H1 (cell line): ENCODE results near the gene CELF5. TPM values are rescaled to one million over a fixed set of nuclear protein-coding genes. Genes with fewer than 3 reads are reported as not detected.

Experiments
- CTCF ChIA-PET: fragments of 300-600 bp; sonication (Branson Sonifier 250); formaldehyde crosslinking; loops from one replicate; lab custom pipeline; 2021; ENCODE audit not compliant: partially characterized antibody; lab: Charles Lee
- POLR2A ChIA-PET: fragments of 300-600 bp; sonication (Branson Sonifier 250); formaldehyde crosslinking; loops from one replicate; lab custom pipeline; 2021; ENCODE audit warnings: inconsistent platforms; ENCODE audit not compliant: partially characterized antibody; lab: Charles Lee
- DNase-seq, 2 experiments: peaks; one replicate each; pipeline versions ENCODE4 v3.0.0 to v3.0.0-alpha.2; 2010 to 2022; ENCODE audit warnings: low spot score in 2 of 2, low read depth in 1 of 2, mixed read lengths in 1 of 2
- FAIRE-seq: peaks from 2 replicates; lab custom pipeline; 2011; peaks lifted over from hg19 to GRCh38; lab: Jason Lieb, UNC
- H2AFZ ChIP-seq: 2 replicates; pipeline ENCODE4 v1.8.1; 2012; ENCODE audit warnings: low read length, inconsistent platforms
- H2AK5ac ChIP-seq: 2 replicates; pipeline ENCODE4 v1.6.1; 2013; ENCODE audit warnings: low read depth, low read length
- H2BK120ac ChIP-seq: replicated peaks from 2 replicates; pipeline ENCODE3; 2013; ENCODE audit warnings: low read depth, low read length, inconsistent platforms
- H2BK12ac ChIP-seq: 2 replicates; pipeline ENCODE4 v1.6.1; 2013; ENCODE audit warnings: low read depth, low read length
- H2BK15ac ChIP-seq: 2 replicates; pipeline ENCODE4 v1.6.1; 2013; ENCODE audit warnings: low read length
- H2BK20ac ChIP-seq: 2 replicates; pipeline ENCODE4 v1.6.1; 2013; ENCODE audit warnings: low read length
- H2BK5ac ChIP-seq: 2 replicates; pipeline ENCODE4 v1.6.1; 2013; ENCODE audit warnings: low read depth, low read length
- H3K14ac ChIP-seq: 2 replicates; pipeline ENCODE4 v1.6.1; 2013; ENCODE audit warnings: inconsistent platforms; ENCODE audit not compliant: insufficient read length
- H3K18ac ChIP-seq: 2 replicates; pipeline ENCODE4 v1.6.1; 2013; ENCODE audit warnings: low read length; ENCODE audit errors: extremely low read depth
- H3K23ac ChIP-seq: 2 replicates; pipeline ENCODE4 v1.6.1; 2013; ENCODE audit warnings: inconsistent platforms; ENCODE audit not compliant: insufficient read length
- H3K23me2 ChIP-seq: 2 replicates; pipeline ENCODE4 v1.6.1; 2013; ENCODE audit warnings: low read depth, low read length
- H3K27ac ChIP-seq: 2 replicates; pipeline ENCODE4 v1.6.1; 2011; ENCODE audit warnings: low read depth, low read length, inconsistent platforms
- H3K27me3 ChIP-seq, 4 experiments: replicated peaks in 1 of 4; 1 replicate in 1 of 4; 2 replicates in 3 of 4; pipeline versions ENCODE4 v1.6.1 to v1.8.1; 2011 to 2013; ENCODE audit warnings: low read length in 3 of 4, mild to moderate bottlenecking in 3 of 4, inconsistent platforms in 2 of 4, mixed read lengths in 2 of 4, moderate library complexity in 1 of 4; ENCODE audit not compliant: control insufficient read depth in 3 of 4, insufficient read depth in 3 of 4; ENCODE audit errors: extremely low read depth in 1 of 4
- H3K36me3 ChIP-seq, 4 experiments: 2 replicates each; pipeline versions ENCODE4 v1.6.1 to v1.8.1; 2011 to 2013; ENCODE audit warnings: mild to moderate bottlenecking in 4 of 4, low read length in 3 of 4, moderate library complexity in 2 of 4, control low read depth in 1 of 4, inconsistent platforms in 1 of 4; ENCODE audit not compliant: insufficient read depth in 4 of 4, control insufficient read depth in 2 of 4
- H3K4ac ChIP-seq: replicated peaks from 2 replicates; pipeline ENCODE3; 2013; ENCODE audit warnings: low read length, low read depth, mixed read lengths, inconsistent platforms; ENCODE audit not compliant: insufficient read length
- H3K4me1 ChIP-seq, 4 experiments: replicated peaks in 1 of 4; 1 replicate in 1 of 4; 2 replicates in 3 of 4; pipeline versions ENCODE4 v1.6.1 to v1.8.1; 2011 to 2013; ENCODE audit warnings: low read length in 3 of 4, inconsistent platforms in 2 of 4, mixed read lengths in 1 of 4; ENCODE audit not compliant: insufficient read depth in 4 of 4, control insufficient read depth in 3 of 4
- H3K4me2 ChIP-seq, 2 experiments: 2 replicates each; pipeline versions ENCODE4 v1.6.1 to v1.8.1; 2011 to 2013; ENCODE audit warnings: low read depth in 2 of 2, low read length in 2 of 2, control low read depth in 1 of 2, inconsistent platforms in 1 of 2, mild to moderate bottlenecking in 1 of 2; ENCODE audit not compliant: insufficient read depth in 1 of 2
- H3K4me3 ChIP-seq, 4 experiments: fragments of 200-600, 300-600 bp in 1 of 4; sonication (generic), shearing (Covaris generic), sonication (Bioruptor Twin) in 1 of 4; 2 replicates each; pipeline versions ENCODE4 v1.5.1 to v1.8.1; 2011 to 2016; ENCODE audit warnings: low read length in 4 of 4, low read depth in 3 of 4, control low read depth in 2 of 4, inconsistent platforms in 2 of 4, mild to moderate bottlenecking in 2 of 4, mixed read lengths in 1 of 4, moderate library complexity in 1 of 4; ENCODE audit not compliant: insufficient read depth in 2 of 4; ENCODE audit errors: extremely low read depth in 1 of 4
- H3K56ac ChIP-seq: replicated peaks from 2 replicates; pipeline ENCODE3; 2013; ENCODE audit warnings: low read depth, mild to moderate bottlenecking, mixed read lengths, low read length, inconsistent platforms; ENCODE audit not compliant: insufficient read length
- H3K79me1 ChIP-seq: 2 replicates; pipeline ENCODE4 v1.6.1; 2013; ENCODE audit warnings: low read depth, low read length, control low read depth
- H3K79me2 ChIP-seq, 2 experiments: 2 replicates each; pipeline versions ENCODE4 v1.6.1 to v1.8.1; 2012 to 2013; ENCODE audit warnings: low read length in 2 of 2, mild to moderate bottlenecking in 2 of 2, inconsistent platforms in 1 of 2; ENCODE audit not compliant: insufficient read depth in 2 of 2, control insufficient read depth in 1 of 2
- H3K9ac ChIP-seq, 4 experiments: replicated peaks in 1 of 4; 1 replicate in 1 of 4; 2 replicates in 3 of 4; pipeline versions ENCODE4 v1.6.1 to v1.8.1; 2011 to 2013; ENCODE audit warnings: low read depth in 3 of 4, low read length in 3 of 4, control low read depth in 2 of 4, mild to moderate bottlenecking in 2 of 4, moderate library complexity in 2 of 4, inconsistent platforms in 1 of 4; ENCODE audit errors: extremely low read depth in 1 of 4
- H3K9me3 ChIP-seq, 2 experiments: 2 replicates each; pipeline versions ENCODE4 v1.6.1 to v1.8.1; 2012 to 2013; ENCODE audit warnings: mild to moderate bottlenecking in 2 of 2, moderate library complexity in 2 of 2, control low read depth in 1 of 2, inconsistent platforms in 1 of 2, low read depth in 1 of 2, low read length in 1 of 2, mixed read lengths in 1 of 2; ENCODE audit not compliant: insufficient read depth in 2 of 2
- H4K20me1 ChIP-seq, 2 experiments: replicated peaks in 1 of 2; 2 replicates each; pipeline versions ENCODE3 to v1.8.1; 2011 to 2013; ENCODE audit warnings: inconsistent platforms in 2 of 2, low read length in 2 of 2, mild to moderate bottlenecking in 1 of 2; ENCODE audit not compliant: insufficient read depth in 2 of 2, control insufficient read depth in 1 of 2
- H4K5ac ChIP-seq: 2 replicates; pipeline ENCODE4 v1.6.1; 2013; ENCODE audit warnings: low read length, low read depth, mixed read lengths, inconsistent platforms; ENCODE audit not compliant: insufficient read length
- H4K8ac ChIP-seq: 2 replicates; pipeline ENCODE4 v1.8.0; 2013; ENCODE audit warnings: mild to moderate bottlenecking, moderate library complexity, low read length, inconsistent platforms; ENCODE audit not compliant: insufficient read depth; ENCODE audit errors: extremely low read depth
- H4K91ac ChIP-seq: replicated peaks from 2 replicates; pipeline ENCODE3; 2013; ENCODE audit warnings: low read length, mixed read lengths, inconsistent platforms; ENCODE audit not compliant: insufficient read length
- HDAC2 ChIP-seq, 2 experiments: fragments of 300-600 bp in 1 of 2; sonication (generic) in 1 of 2; IDR thresholded peaks; 2 replicates each; pipeline ENCODE4 v1.6.1; 2011 to 2012; ENCODE audit warnings: low read depth in 2 of 2, low read length in 2 of 2, mild to moderate bottlenecking in 2 of 2, moderate library complexity in 2 of 2, borderline replicate concordance in 1 of 2, inconsistent platforms in 1 of 2
- KDM1A ChIP-seq: fragments of 200-600, 300-600 bp; sonication (generic); IDR thresholded peaks from 2 replicates; pipeline ENCODE4 v1.7.1; 2016; ENCODE audit warnings: mild to moderate bottlenecking, low read length, borderline replicate concordance
- KDM4A ChIP-seq: IDR thresholded peaks from one replicate; pipeline ENCODE4 v1.7.1; 2012; ENCODE audit warnings: low read depth, mild to moderate bottlenecking, moderate library complexity, low read length, inconsistent platforms; ENCODE audit not compliant: severe bottlenecking
- WGBS, 2 experiments: shearing (Covaris generic) in 1 of 2; methylation state at CpG; one replicate each; pipeline versions ENCODE4 v1.1.6 to v1.1.7; 2013 to 2015; ENCODE audit warnings: low lambda C conversion rate in 2 of 2, mixed read lengths in 2 of 2, inconsistent platforms in 1 of 2, low coverage in 1 of 2, missing lambda C conversion rate in 1 of 2; ENCODE audit not compliant: insufficient replicate concordance in 2 of 2, insufficient coverage in 1 of 2, insufficient read length in 1 of 2; ENCODE audit errors: extremely low coverage in 1 of 2, missing lambda C conversion rate in 1 of 2; 5-methylcytosine and 5-hydroxymethylcytosine counted together
- polyA plus RNA-seq, 7 experiments: library from polyadenylated mRNA; depleted of rRNA in 3 of 7; stranded (reverse) in 5 of 7; unstranded in 2 of 7; fragments of >200 nt in 5 of 7; fragments of 200-250 nt in 2 of 7; gene quantifications; 1 replicate in 5 of 7; 2 replicates in 1 of 7; 4 replicates in 1 of 7; pipeline versions ENCODE4 v1.2.1 to v1.2.3, GENCODE V29; 2011 to 2013; ENCODE audit warnings: missing spikeins in 2 of 7, mixed read lengths in 2 of 7
- total RNA-seq: library from RNA; stranded (reverse); fragmentation: NEBNext Ultra II Directional; extraction: Animal tissue kit (Norgen Biotek cat#: 25700); gene quantifications from 2 replicates; pipeline ENCODE4 v1.2.1, GENCODE V29; 2021

The CELF5 gene
- total and polyA plus RNA-seq, 2 of the 8 experiments (the other 6 are each of a cell fraction or from before 2014, with no cell fraction given): 9.8 to 15.0 TPM

GRCh38 chr19:3222709-3223108, 1.8 kb upstream of the CELF5 start:
- no peak overlapping the region for H3K27ac ChIP-seq
- H3K23me2 ChIP-seq: peaks cover 5% of the 10 kb centered on the region; the same call in 1 of the 2 replicates
- H4K8ac ChIP-seq: no peak overlapping the region
- no peak overlapping the region for H3K56ac ChIP-seq
- DNase-seq: no peak
- H4K91ac ChIP-seq: no peak overlapping the region
- no peaks in the 10 kb centered on the region for H3K79me1 ChIP-seq
- H3K4me1 ChIP-seq: peaks cover 0 to 6% (median 5%) of the 10 kb centered on the region in 4 experiments; a peak in 6 of 7 replicates
- POLR2A ChIA-PET: interaction anchor here (0.7 kb wide), 1 partner anchor 272 kb away, joined by 3 read pairs; no protein-coding TSS in a partner anchor
- no peak overlapping the region for H2AFZ ChIP-seq
- no peak for FAIRE-seq
- H2BK120ac ChIP-seq: no peak overlapping the region
- H3K4me3 ChIP-seq: no peak overlapping the region
- TF ChIP-seq KDM1A: peak; percentile 87
- TF ChIP-seq KDM4A: no peak
- 0 out of 4 replicates have a peak, but pooled peaks of 1 of the 2 experiments have one; percentile 36 for TF ChIP-seq HDAC2 (IDR thresholded peaks at IDR 0.05; ENCODE audit: borderline replicate concordance in 1 of 2, low read depth in 2 of 2, low read length in 2 of 2)
- no peak overlapping the region for H3K9ac ChIP-seq
- WGBS, 2 experiments: 92 to 100% methylated on average over 1 to 5 of the region's 5 CpGs
- H3K23ac ChIP-seq: no peak overlapping the region
- no peaks in the 10 kb centered on the region for H3K9me3 ChIP-seq
- peaks cover 0 to 7% of the 10 kb centered on the region in 2 experiments for H4K20me1 ChIP-seq
- no peak overlapping the region for H3K18ac ChIP-seq
- H2BK20ac ChIP-seq: no peak overlapping the region
- no peak overlapping the region for H3K4me2 ChIP-seq
- H3K36me3 ChIP-seq: no peaks in the 10 kb centered on the region
- H3K4ac ChIP-seq: no peak overlapping the region
- no peak overlapping the region for H4K5ac ChIP-seq
- no peak overlapping the region for H3K14ac ChIP-seq
- CTCF ChIA-PET: interaction anchor here (0.7 to 4.3 kb wide), 4 partner anchors 11 to 107 kb away, joined by 3 to 19 read pairs (median 3); no protein-coding TSS in a partner anchor
- H2BK5ac ChIP-seq: no peak overlapping the region
- peaks cover 0 to 3% (median 0%) of the 10 kb centered on the region in 4 experiments; a peak in 1 of 7 replicates for H3K27me3 ChIP-seq
- no peak overlapping the region for H2BK12ac ChIP-seq
- no peak overlapping the region for H2BK15ac ChIP-seq
- H3K79me2 ChIP-seq: no peaks in the 10 kb centered on the region
- no peak overlapping the region for H2AK5ac ChIP-seq
